ENCODE measurements around the gene KRTAP3-2.

- TF ChIP-seq GABPA (IDR thresholded peaks at IDR 0.05; ENCODE audit: low read depth) (no peak), POLR2AphosphoS5 (IDR thresholded peaks at IDR 0.05; ENCODE audit: low read depth) (no peak)
- TF ChIP-seq, protein P1, sequence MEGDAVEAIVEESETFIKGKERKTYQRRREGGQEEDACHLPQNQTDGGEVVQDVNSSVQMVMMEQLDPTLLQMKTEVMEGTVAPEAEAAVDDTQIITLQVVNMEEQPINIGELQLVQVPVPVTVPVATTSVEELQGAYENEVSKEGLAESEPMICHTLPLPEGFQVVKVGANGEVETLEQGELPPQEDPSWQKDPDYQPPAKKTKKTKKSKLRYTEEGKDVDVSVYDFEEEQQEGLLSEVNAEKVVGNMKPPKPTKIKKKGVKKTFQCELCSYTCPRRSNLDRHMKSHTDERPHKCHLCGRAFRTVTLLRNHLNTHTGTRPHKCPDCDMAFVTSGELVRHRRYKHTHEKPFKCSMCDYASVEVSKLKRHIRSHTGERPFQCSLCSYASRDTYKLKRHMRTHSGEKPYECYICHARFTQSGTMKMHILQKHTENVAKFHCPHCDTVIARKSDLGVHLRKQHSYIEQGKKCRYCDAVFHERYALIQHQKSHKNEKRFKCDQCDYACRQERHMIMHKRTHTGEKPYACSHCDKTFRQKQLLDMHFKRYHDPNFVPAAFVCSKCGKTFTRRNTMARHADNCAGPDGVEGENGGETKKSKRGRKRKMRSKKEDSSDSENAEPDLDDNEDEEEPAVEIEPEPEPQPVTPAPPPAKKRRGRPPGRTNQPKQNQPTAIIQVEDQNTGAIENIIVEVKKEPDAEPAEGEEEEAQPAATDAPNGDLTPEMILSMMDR (IDR thresholded peaks at IDR 0.05; ENCODE audit: insufficient read depth, low read length): no peak
These were observed 24.2 kb downstream of the KRTAP3-2 start for GRCh38 chr17:40975516-40975915.

Data from HL-60 (cell line).